HG02623 (cell line): ENCODE measurements around the gene AKAP1.
"Not testable (repeated sequence)": the region's sequence is repeated elsewhere in the genome, so short reads cannot be mapped to it uniquely, and the experiment has no call there.

Experiments
- ATAC-seq: cut with Tn5 transposase; IDR thresholded peaks from one replicate; pipeline ENCODE4 v1.9.1; 2021; ENCODE audit warnings: moderate library complexity; ENCODE audit not compliant: unreplicated experiment

Gene AKAP1

DNA sequence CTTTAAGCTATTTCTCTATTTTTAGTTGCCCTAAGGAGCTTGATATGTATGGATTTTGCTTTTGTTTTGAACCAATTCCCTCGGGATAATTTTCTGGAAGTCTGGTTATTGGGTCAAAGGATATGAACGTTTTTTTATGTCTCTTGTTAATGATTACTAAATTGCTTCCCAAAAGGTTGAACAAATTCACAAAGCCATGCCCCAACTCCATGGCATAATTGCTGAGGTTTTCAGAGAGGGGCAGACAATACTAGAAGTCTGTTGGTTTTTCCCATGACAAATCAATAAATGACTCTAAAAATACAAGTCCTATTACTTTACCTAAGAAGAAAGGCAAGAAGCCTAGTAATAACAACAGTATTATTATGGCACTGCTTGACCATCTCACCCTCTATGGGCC, 11.4 kb upstream of the AKAP1 start:
- ATAC-seq = no peak

DNA sequence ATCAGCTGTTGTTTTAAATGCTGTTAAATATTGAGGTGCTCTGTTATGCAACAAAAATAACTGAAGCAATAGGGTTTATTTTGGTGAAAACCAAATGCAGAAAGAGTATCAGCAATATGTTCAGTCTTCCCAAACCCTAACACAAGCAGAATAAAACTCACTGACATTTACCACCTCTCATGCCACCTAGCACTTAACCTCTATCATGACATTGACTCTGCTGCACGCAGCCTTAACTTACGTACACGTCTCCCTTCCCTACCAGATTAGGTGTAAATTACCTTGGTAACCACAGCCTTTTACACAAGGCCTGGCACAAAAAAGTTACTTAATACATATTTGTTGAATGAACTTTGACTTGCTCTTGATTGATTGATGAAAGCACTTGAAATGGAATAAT, 9.9 kb upstream of the AKAP1 start:
- no peak for ATAC-seq

DNA sequence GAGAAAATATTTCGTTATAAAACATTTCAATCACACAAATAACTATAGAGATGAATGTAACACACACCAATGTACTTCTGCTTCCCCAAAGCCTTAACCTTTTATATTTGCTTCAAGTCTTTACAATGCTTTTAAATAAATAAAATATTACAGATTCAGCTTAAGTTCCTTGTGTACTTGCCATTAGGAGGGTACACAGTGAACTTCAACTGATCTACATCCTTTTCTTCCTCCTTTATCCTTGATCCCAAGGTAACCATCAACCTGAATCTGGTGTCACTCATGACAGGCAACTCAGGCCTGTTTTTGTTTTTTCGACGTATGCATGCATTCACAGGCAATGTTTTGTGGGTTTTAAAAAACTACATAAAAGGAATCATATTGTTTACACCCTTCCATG, 9.3 kb upstream of the AKAP1 start:
- ATAC-seq = no peak

DNA sequence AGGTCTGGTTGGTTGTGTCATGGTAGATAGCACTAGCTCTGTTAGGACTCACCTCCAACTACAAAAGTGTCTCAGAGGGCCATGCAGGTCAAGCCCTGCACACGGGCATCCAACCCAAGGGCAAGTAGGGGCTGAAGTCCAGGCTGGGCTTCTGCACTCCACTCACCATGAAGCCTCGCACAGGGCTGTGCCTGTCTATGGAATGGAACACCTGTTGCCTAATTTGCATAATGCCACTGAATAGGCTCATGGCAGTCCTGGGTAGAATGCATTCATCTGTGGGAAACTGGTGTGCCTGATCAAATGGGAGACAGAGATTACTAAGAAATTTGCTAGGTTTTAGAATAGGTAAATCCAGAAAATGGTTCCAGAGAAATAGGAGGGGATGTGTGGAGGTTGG, 8.0 kb upstream of the AKAP1 start:
- ATAC-seq = no peak

DNA sequence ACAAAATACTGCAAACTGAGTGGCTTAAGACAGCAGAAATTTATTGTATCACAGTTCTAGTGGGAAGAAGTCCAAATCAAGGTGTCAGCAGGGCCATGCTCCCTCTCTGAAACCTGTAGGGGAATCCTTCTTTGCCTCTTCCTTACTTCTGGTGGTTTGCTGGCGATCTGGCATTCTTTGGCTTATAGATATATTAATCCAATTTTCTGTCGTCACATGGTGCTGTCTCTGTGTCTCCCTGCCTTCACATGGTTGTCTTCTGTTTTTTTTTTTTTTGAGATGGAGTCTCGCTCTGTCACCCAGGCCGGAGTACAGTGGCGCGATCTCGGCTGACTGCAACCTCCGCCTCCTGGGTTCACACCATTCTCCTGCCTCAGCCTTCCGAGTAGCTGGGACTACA, 6.8 kb upstream of the AKAP1 start:
- ATAC-seq = no peak

DNA sequence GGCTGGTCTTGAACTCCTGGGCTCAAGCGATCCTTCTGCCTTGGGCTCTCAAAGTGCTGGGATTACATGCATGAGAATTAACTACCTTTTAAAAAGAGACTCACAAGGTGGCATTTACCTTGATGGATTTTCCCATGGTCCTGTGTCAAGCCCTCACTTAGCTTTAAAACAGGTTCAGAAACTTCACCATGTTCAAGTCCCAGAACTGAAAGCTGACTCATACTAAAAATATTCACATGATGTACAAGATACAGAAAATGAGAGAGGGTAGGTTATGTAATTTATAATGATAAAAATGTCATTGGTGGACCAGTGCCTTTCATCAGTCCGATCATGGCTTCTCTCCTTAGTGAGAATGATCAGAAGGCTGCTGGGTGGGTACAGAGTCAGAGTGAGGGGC, 4.3 kb upstream of the AKAP1 start:
- no peak for ATAC-seq

DNA sequence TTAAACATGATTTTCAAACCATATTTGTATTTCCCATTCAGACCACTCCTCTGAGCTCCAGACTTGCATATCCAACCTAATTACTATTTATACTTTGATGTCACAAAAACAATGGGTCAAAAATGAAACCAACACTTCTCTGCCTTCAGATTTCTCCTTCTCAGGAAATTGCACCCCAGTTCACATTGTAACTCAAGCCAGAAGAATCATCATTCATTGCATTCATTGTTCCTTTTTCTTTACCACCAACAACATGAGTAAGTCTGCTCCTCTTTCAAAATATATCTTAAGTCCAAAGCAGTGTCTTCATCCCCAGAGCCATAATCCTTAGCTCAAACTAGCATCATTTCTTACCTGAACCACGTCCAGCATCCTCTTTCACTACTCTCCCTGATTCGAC, 2.6 kb upstream of the AKAP1 start:
- ATAC-seq = no peak

DNA sequence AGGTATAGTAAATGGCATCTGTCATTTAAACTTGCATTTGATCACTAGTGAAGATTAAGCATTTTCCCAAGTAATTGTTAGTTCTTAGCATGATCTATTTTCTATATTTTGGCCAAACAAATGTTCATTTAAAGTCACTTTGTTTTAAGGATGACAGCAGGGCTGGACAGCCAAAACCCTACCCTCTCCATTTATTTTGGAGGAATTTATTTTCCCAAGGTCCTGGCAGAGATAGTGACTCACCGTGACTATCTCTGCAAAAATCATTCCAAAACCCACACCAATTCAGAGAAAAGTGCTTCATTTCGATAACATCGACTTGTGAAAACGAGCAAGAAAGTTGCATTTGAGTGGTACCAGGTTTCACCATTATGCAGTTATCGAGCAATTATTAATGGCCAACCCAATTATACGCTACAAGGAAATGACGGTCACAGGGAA, 665 bp upstream of the AKAP1 start:
- no peak for ATAC-seq

DNA sequence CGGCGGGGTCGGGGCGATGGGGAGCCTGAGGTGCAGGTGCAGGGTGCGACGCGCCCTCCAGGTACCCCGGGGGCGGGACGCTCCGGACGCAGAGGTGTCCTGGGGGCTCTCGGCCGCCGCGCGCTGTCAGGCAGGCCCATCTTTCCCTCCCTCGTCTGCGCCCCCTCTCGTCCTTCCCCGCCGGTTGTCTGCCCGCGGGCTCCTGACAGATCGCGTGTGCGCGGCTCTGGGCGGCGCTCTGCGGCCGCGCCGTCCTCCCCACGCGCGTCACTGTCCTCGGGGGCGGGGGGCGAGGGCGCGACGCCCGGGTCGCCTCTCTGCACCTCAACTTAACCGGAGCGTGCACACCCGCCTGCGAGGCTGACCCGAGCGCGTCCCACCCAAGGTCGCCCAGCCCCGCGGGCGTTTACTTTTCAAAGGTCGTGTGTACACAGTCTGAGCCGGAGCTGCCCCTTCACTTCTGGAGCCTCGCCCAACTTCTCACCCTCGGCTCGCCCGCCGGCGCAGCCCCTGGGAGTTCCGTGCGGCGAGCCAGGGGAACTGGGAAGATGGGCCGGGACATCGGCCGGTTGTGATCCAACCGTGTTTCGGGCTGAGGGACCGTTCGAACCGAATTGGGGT, 512 bp downstream of the AKAP1 start:
- peak; percentile 26 for ATAC-seq

DNA sequence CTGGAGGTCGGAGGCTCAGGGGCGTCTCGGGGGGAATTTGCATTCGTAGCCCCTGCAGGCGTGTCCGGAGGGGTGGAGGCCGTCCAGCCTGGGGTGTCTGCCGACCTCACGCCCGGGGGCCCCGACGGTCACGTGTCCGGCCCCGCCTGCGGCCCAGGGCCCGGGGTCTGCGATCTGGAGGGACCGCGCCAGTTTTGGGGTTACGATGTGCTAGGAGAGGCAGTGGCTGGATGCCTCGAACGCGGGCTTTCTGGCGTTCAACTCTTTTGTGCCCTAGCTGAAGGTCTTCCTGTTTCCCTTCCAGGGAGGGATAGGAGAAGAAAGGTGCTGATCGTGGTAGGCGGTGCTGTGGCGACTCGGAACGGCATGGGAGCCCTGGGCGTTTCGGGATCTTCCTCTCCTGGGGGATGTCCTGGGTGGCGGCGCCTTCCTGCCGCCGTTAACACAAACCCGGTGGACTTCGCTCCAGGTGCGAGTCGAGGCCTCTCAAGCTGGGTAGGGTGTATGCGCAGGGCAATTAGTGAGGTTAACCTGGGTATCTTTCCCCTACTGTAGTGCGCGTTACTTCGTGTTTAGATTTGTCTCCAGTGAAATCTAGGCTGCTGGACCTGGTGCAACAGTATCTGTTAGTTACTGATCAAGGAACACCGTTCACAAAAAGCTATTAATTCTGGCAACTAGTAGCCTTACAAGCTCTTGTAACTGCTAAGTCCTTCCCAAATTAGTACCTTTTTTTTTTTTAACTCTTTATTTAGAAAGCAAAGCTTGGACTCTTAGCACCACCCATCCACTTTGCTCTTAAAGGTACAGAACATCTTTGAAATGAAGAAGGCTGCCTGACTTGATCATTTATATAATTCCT, 1.3 kb downstream of the AKAP1 start:
- ATAC-seq = no peak

DNA sequence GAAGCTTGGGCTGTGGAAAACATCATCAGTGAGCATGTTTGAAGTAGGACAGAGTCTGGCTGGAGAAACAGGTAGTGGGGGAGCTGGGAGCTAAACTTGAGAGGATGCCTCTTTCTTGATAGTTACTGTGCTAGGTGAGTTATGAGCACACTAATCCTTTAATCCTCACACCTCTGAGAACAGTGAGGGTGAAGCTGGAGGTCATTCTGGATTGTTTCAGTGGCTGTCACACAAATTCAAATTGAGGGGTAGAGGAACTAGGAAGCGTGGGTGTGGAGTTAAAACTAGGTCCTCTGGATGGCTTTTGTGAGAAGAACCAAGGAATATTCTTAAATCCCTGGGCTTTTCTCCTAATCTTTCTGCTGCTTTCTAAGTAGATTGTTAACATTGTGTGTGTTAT, 3.3 kb downstream of the AKAP1 start:
- no peak for ATAC-seq

DNA sequence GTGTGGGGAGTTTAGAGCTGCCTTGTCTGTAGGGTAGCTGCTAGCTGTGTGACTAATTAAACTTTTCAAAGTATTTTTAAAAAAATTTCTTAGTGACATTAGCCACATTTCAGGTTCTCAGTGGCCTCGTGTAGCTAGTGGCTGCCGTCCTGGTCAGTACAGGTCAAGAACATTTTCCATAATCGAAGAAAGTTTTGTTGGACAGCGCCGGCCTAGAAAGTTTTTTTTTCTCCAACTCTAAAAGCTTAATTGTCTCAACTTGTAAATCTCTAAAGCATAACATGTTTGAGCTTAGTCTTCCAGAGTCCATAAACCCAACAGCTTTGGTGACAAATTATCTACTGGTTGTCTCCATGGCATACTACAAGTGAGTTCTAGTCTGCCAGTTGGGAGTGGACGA, 4.3 kb downstream of the AKAP1 start:
- ATAC-seq = no peak

DNA sequence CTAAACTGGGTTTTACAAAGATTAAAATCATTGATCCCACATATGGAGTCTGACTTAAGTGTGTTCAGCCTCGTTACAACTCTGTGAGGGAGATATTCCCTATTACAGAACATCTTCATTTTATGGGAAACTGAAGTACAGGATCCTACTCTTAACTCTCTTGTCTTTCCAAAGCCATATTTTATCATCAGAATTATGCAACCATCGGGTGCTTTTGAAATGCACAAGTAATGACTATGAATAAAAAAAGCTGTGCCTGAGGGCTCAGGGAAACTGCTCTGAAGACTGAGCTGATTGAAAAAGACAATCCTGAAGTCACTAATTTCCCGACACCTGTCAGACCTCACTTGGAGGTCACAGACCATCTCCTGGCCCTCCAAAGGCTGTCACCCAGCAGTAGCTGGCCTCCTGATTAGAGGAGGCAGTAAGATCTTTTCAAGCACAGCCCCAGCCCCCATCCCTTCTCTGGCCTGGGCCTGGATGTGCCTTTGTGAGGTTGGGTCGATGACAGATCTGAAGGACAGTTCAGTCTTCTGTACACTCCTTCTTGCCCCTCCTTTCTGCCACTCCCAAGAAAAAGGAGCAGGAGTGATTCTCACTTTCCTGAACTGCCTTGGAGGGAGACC, 5.6 kb downstream of the AKAP1 start:
- ATAC-seq = no peak

DNA sequence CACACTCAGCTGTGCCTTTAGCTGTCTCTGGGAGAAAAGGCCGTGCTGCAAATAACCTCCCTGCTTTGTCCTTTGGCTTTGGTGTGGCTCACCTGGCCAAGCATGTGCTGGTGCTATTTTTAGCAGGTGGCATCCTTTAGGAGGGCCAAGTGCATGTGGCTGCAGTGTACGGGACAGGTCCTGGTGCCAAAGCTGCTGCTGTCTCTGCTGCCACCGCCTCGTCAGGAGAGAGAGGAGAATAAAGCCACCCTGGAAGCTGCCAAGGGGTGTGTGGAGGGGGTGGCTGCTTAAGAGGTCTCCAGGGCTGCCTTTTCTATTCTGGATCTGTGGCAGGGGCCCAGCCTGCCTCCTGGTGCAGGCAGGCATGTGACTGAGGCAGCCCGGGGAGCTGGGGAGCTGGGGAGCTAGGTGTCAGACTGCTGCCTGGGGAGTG, 6.2 kb downstream of the AKAP1 start:
- no peak for ATAC-seq

DNA sequence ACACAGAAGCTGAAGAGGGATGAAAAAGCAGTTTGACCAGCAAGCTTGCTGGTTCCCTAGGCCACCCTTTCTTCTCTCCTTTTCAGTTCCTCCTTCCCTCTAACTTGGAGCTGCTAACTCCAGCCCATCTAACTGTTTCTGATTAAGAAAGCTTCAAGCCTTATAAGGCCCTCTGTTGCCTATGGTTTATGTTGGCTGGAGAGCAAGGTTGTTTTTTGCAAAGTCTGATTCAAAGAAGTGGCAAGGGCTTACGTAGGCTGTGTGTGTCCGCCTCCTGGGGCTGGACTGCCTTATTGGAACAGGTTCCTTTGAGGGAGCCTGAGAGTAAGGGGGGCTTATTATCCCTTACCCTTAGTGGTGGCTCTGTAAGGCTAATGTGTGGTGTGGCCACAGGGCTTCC, 7.1 kb downstream of the AKAP1 start:
- no peak for ATAC-seq

DNA sequence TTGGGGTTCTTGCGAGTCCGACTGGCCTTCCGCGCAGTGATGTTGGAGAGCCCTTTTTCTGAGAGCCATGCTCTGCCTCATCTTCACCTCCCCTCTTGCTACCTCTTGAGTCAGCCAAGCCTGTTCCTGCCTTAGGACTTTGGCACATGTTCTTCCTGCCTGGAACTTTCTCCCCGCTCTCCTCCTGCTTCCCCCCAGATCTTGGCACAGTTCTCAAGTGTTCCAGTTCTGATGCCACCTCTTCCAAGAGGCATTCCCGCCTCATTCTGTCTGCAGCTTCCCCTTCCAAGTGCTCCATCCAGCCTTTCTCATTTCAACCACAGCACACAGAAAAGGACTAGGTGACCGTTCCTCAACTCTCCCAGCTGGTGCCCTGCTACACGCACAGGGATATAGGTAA, 7.7 kb downstream of the AKAP1 start:
- no peak for ATAC-seq

DNA sequence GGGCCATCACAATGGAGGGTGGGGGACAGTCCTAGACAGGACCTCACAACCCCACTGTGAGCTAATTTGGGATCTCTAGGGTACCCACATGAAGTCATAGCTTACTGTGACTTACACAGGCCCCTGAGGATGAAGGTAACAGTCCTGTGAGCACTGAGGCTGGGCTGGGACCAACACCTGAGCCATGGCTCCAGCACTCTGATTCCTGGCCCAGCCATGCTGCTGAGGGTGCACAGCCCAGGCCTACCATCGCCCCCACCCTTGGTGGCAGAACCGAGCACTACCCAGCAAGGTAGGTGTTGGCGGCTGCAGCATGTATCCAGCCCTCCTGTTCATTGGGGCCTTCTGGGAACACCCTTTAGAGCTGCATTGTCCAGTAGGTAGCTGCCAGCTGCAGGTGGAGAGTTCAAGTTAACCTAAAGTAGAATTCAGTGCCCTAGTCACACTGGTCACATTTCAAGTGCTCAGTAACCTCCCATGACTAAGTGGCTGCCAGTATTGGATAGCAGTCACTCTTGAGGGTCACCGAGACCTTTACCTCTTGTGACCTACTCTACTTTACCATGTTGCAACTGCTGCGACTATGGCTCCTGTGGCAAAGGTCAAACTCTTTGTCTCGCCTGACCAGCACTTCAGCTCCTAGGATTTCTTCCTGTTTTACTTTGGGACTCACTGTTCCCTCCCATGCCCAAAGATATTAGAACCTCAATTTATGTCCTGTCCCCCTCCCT, 11.6 kb downstream of the AKAP1 start:
- no peak for ATAC-seq

DNA sequence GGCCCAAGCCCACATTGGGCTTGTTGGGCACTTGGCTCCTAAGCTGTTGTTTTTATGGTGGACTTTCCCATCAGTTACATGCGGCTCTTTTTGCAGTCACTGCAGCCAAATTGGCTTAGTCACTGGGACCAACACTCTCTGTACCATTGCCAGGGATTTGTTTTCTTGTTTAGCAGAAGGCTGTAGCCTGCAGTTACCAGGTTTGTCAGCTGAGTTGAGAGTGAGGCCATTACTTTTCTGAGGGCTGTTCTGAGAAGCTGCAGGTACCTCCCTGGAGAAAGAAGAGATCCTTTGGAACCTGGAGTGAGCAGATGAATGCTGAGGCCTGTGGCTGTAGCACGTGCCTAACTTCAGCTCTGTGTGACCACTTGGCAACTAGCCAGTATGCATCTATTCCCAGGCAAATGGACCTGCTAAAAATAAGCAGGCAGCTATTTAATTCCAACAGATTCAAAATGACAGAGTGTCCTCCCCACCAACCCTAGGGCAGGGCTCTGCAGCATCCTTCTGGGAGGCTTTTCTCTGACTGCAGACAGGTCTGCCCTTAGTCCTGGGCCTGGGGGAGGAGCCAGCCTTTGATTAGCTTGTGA, 12.9 kb downstream of the AKAP1 start:
- ATAC-seq = no peak

DNA sequence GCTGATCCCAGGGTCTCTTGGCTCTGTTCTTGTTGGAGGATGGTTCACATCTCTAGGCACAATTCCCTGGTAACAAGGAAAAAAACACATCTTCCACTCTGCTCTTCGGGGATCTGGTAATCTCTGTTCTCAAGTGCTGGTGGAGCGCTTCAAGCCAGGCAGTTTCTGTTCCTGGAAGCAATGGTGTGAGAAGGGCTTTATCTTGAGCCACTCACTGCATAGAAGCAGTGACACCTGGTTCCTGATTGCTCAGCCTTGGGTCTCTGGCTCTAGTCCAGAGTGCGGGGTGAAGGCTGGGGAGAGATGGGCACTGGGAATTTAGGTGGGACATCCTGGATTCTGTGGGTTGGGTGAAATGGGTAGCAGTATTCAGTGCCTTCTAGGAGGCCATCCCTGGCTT, 14.1 kb downstream of the AKAP1 start:
- ATAC-seq = no peak

DNA sequence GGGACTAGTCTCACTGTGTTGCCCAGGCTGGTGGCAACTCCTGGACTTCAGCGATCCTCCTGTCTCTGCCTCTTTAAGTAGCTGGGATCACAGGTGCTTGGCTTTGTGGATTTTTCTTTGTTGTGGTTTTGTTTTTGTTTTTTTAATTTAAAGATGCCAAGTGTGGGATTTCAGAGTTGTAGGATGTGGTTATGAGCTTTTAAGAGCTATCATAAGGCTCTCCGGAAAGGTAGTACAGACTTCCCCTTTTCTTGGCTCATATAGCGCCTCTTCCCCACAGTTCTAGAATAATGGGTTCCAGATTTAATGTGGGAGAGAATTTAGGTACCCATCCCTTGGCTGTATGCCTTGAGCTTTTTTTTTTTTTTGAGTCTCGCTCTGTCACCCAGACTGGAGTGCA, 17.1 kb downstream of the AKAP1 start:
- no peak for ATAC-seq

DNA sequence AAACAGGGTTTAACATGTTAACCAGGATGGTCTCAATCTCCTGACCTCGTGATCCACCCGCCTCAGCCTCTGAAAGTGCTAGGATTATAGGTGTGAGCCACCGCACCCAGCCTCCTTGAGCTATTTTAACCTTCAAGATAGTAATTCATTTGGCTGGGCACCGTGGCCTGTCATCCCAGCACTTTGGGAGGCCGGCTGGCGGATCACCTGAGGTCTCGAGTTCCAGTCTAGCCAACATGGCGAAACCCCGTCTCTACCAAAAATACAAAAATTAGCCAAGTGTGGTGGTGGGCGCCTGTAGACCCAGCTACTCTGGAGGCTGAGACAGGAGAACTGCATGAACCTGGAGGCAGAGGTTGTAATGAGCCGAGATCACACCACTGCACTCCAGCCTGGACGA, 17.6 kb downstream of the AKAP1 start:
- not testable (repeated sequence) for ATAC-seq
